Mucosa of gallbladder (tissue), 1 donor: ENCODE results near the gene ATP23. TPM values are rescaled to one million over a fixed set of nuclear protein-coding genes. Genes with fewer than 3 reads are reported as not detected.

Experiments used
- DNase-seq: peaks from one replicate; pipeline ENCODE4 v3.0.0-alpha.2; 2020; ENCODE audit warnings: low spot score
- total RNA-seq: library from RNA; stranded (reverse); gene quantifications from one replicate; pipeline ENCODE4 v1.2.1, GENCODE V29; 2021
- donor health status: DM: no; HTN: no; CAD: no.

ATP23 gene
- total RNA-seq, 1 donor from 2014 or later: 5.2 TPM

GRCh38 chr12:57983146-57983857 is 41.9 kb downstream of the ATP23 start:
- peak; percentile 39 for DNase-seq

- no peak for DNase-seq
These were observed 42.6 kb downstream of the ATP23 start for GRCh38 chr12:57983858-57984505.

GRCh38 chr12:57984629-57985151 is 43.3 kb downstream of the ATP23 start:
- no peak for DNase-seq

- no peak for DNase-seq
These were observed 44.3 kb downstream of the ATP23 start for GRCh38 chr12:57985685-57986084.

GRCh38 chr12:57989838-57990237 is 48.5 kb downstream of the ATP23 start:
- DNase-seq: no peak

- DNase-seq: no peak
These were observed 49.0 kb downstream of the ATP23 start for GRCh38 chr12:57990241-57990883.

GRCh38 chr12:57992001-57992400 is 50.6 kb downstream of the ATP23 start:
- DNase-seq: no peak

GRCh38 chr12:57993030-57993429 is 51.7 kb downstream of the ATP23 start:
- no peak for DNase-seq

GRCh38 chr12:57993834-57994233 is 52.5 kb downstream of the ATP23 start:
- no peak for DNase-seq

GRCh38 chr12:57996520-57996919 is 55.2 kb downstream of the ATP23 start:
- DNase-seq: no peak

GRCh38 chr12:57998251-57998650 is 56.9 kb downstream of the ATP23 start:
- no peak for DNase-seq

- no peak for DNase-seq
These were observed 59.1 kb downstream of the ATP23 start for GRCh38 chr12:58000499-58000898.

GRCh38 chr12:58007875-58008274 is 66.5 kb downstream of the ATP23 start:
- no peak for DNase-seq

GRCh38 chr12:58008634-58009033 is 67.3 kb downstream of the ATP23 start:
- DNase-seq: no peak

Other genes with a start within 250 kb of the ATP23 start
- gene OS9, start 247.4 kb upstream of the ATP23 start, total RNA-seq: 249 TPM
- 2.6 TPM for gene AGAP2, start 202.8 kb upstream of the ATP23 start, total RNA-seq
- 44.8 TPM for gene TSPAN31, start 196.5 kb upstream of the ATP23 start, total RNA-seq
- gene CDK4, start 189.3 kb upstream of the ATP23 start, total RNA-seq: 67.8 TPM
- 24.6 TPM for gene MARCHF9, start 186.5 kb upstream of the ATP23 start, total RNA-seq
- gene CYP27B1, start 174.5 kb upstream of the ATP23 start, total RNA-seq: 1.6 TPM
- 9.2 TPM for gene METTL1, start 169.5 kb upstream of the ATP23 start, total RNA-seq
- gene EEF1AKMT3, start 169.0 kb upstream of the ATP23 start, total RNA-seq: 7.0 TPM
- 29.3 TPM for gene TSFM, start 158.8 kb upstream of the ATP23 start, total RNA-seq
- gene AVIL, start 122.8 kb upstream of the ATP23 start, total RNA-seq: 12.0 TPM
- gene CTDSP2, start 94.8 kb upstream of the ATP23 start, total RNA-seq: 150 TPM